GM19238 (cell line): Measurements from ENCODE around the gene FAM193A.
"Not testable (repeated sequence)": the region's sequence is repeated elsewhere in the genome, so short reads cannot be mapped to it uniquely, and the experiment has no call there.

Experiments
- DNase-seq: peaks from one replicate; pipeline ENCODE4 v3.0.0; 2011; ENCODE audit warnings: low spot score; ENCODE audit not compliant: insufficient read length

FAM193A gene

GRCh38 chr4:2745981-2746806, 209.7 kb downstream of the FAM193A start:
- peak; percentile 90 for DNase-seq

GRCh38 chr4:2746891-2747695, 210.6 kb downstream of the FAM193A start:
- DNase-seq: no peak

GRCh38 chr4:2750719-2751605, 214.5 kb downstream of the FAM193A start:
- no peak for DNase-seq

- no peak for DNase-seq
Measured at GRCh38 chr4:2753436-2753835, 217.0 kb downstream of the FAM193A start.

DNA sequence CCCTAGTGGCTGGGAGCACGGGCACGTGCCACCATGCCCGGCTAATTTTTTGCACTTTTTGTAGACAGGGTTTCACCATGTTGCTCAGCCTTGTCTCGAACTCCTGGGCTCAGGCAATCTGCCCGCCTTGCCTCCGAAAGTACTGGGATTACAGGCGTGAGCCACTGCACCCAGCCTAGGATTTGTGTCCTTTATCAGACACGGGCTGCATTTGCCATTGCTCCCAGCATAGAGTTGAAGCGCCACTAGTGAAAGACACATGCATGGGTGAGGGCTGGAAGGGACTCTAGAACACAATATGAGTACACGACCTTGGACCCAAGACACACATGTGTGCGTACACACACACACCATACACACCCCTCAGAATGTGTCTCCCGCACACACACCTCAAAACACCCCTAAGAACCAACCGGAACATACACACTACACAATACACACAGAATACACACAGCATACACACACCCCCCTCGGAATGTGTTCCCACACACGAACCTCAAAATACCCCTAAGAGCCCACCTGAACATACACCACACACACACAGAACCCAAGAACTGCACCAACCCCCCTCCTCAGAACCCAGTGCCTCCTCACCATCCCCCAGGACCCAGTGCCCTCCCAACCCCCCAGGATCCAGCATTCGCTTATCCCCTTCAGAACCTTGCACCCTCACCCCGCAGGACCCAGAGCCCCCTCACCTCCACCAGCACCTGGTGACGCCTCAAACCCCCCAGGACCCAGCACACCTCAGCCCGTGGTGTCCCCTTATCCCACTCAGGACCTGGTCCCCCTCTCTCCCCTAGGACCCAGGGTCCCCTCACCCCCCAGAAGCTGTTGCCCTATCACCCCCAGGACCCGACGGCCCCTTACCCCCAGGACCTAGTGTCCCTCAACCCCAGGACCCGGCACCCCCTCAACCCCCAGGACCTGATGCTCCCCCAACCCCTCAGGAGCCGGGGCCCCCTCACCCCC, 218.7 kb downstream of the FAM193A start:
- DNase-seq: no peak

DNA sequence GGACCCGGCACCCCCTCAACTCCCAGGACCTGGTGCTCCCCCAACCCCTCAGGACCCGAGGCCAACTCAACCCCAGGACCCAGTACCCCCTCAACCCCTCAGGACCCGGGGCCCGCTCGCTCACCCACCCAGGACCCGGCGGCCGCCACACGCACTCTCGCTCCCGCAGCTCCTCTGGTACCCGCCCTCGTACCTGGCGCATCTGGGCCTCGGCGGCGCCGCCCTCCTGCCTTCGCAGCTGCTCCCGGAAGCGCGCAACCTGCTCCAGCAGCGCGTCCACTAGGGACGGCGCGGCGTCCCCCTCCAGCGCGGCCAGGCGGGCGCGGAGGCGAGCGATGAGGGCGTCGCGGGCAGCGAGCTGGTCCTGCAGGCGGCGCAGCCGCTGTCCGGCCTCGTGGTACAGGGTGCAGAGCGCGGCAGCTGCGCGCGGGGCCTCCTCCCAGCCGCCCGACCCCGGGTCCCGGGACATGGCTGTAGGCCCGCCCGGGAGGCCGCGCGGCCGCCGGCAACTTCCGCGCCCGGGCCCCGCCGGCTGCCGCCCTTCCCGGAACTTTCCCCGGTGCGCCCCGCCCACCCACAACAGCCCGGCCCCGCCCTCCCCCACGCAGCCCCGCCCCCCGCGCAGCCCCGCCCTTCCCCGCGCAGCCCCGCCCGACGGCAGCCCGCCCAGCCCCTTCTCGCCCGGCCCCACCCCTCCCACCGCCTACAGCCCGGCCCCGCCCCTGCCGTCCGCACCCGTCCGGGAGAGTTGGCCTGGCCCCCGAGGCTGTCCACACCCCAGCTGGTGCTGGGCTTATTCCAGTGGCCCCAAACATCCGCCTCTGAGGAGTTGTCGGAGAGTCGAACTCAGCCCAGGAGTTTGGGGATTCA, 219.6 kb downstream of the FAM193A start, which contains the start of gene TNIP2:
Gene TNIP2 (minus strand): TSS at position 516 of the 870 bp plus-strand sequence. CDS start 47 bp downstream, at position 469.
- peak; percentile 94 for DNase-seq

DNA sequence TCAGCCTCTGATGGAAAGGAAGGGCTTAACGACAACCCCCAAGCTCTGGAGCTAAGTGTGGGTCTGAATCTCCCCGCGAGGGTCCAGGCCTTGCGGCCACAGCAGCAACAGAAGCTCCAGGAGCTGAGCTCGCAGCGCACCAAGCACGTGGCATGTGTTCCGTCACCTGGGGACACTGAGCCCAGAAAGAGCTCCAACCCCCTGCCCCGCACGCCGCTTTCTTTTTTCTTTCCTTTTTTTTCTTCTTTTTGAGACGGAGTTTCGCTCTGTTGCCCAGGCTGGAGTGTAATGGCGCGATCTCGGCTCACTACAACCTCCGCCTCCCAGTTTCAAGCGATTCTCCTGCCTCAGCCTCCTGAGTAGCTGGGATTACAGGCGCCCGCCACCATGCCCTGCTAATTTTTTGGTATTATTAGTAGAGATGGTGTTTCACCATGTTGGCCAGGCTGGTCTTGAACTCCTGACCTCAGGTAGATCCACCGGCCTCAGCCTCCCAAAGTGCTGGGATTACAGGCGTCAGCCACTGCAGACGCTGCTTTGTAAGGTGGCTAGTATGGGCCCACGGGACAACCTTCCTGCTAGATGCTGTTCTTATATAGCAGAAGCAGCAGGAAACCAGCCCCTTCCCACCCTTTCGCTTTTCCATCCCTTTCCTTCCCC, 220.4 kb downstream of the FAM193A start:
- DNase-seq: no peak

DNA sequence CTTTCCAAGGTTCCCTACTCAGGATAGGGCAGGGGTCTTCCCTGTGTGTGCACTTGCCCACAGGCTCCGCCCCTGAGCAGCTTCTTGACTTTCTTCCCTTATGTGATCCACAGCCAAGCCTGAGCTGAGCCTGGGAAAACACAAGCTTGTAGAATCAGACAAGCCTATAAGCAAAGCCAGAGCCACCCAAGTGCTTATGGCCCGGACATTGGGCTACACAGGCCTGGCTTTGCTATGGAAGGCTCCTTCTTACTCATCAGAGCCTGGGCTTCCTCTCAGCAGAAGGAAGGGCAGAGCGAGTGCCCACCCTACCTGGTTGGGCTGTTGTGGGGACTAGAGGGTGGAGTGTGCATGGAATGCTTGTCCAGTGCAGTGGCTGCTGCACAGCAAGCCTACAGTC, 221.0 kb downstream of the FAM193A start:
- DNase-seq: no peak

DNA sequence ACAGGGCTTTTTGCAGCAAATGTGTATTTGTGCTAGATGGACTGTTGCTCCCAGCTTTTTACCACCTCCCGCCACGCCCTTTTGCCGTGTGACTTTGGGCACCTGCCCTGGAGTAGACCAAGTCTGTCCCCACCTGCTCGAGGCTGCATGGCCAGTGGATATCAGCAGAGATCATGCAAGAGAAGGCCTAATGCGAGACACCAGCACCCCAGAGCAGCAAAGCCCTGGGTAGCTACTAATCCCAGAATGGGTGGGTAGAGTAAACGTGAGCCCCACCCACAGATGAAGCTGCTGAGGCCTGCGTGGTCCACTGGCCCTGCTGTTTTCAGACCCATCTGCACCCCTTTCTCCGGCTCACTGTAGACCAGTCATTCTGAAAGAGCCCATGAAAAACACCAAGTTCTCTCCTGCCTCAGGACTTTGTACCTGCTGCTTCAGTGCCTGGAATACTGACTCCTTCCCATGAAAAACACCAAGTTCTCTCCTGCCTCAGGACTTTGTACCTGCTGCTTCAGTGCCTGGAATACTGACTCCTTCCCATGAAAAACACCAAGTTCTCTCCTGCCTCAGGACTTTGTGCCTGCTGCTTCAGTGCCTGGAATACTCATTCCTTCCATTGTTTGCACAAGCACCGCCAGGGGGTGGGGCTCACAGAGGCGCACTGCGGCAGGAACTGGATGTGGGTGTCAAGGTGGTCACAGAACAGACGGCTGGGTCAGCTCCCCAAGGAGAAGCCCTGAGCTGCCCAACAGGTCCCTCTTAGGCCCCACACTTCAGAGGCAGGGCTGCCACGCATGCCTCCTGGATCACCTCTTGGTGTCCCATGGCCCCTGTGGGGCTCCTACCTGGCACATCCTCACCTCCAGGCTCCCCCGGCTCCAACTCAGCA, 224.8 kb downstream of the FAM193A start:
- DNase-seq: no peak

- no peak for DNase-seq
Measured at GRCh38 chr4:2762048-2762447, 225.6 kb downstream of the FAM193A start.

DNA sequence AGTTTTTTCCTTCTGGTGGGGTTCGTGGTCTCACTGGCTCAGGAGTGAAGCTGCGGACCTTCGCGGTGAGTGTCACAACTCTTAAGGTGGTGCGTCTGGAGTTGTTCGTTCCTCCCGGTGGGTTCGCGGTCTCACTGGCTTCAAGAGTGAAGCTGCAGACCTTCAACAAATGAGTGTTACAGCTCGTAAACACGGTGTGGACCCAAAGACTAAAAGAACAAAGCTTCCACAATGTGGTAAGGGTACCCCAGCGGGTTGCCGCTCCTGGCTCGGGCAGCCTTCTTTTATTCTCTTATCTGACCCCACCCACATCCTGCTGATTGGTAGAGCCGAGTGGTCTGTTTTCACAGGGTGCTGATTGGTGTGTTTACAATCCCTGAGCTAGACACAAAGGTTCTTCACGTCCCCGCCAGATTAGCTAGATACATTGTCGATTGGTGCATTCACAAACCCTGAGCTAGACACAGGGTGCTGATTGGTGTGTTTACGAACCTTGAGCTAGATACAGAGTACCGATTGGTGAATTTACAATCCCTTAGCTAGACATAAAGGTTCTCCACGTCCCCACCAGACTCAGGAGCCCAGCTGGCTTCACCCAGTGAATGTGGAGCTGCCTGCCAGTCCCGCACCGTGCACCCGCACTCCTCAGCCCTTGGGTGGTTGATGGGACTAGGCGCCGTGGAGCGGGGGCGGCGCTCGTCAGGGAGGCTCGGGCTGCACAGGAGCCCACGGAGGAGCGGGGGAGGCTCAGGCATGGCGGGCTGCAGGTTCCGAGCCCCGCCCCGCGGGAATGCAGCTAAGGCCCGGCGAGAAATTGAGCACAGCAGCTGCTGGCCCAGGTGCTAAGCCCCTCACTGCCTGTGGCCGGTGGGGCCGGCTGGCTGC, 226.3 kb downstream of the FAM193A start:
- not testable (repeated sequence) for DNase-seq

DNA sequence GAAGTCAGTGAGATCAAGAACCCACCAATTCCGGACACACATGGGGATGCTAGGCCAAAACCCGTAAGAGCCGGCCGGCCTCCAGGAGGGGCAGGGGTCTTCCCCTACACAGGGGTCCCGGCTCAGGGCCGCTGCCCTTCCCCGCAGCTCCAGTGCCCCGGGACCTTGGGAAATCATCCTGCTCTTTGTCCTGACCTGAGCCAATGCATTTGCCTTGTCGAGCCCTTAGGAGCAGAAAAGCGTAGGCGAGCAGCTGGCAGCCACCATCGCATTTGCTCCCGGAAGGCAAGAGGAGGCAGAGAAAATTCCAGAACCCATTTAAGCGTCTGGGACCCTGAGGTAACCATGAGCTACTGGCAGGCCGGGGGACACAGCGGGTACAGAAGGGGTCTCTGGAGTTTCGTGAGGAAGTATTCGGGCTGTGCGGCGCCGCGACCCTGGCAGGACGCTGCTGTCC, 227.1 kb downstream of the FAM193A start:
- DNase-seq: no peak

- no peak for DNase-seq
Measured at GRCh38 chr4:2765832-2766526, 229.5 kb downstream of the FAM193A start.

- no peak for DNase-seq
Measured at GRCh38 chr4:2767046-2767704, 230.7 kb downstream of the FAM193A start.

- no peak for DNase-seq
Measured at GRCh38 chr4:2767705-2768074, 231.2 kb downstream of the FAM193A start.

DNA sequence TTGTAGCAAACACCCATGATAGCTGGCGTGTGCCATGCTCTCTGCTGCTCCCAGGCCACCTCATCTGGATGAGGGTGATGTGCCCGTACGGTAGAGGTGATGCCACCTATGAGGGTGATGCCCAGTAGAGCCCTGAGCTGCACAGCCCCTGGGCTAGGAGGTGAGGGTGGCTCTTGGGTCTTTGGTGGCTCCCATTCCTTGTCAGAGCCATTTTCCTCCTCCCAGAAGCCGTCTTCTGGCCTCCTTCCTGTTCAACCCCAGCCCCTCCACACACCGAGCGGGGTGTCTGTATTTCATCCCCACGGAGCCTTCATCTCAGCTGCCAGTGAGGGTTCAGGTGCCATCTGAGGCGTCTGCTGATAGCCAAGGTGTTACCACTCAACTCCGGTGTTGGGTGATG, 231.7 kb downstream of the FAM193A start:
- no peak for DNase-seq
